ENCODE measurements around the gene SNCA.

GRCh38 chr4:89765966-89766365 lies 71.0 kb downstream of the SNCA start:
- TF ChIP-seq CTCF (IDR thresholded peaks at IDR 0.05) (no peak), POLR2A (IDR thresholded peaks at IDR 0.05) (no peak)
